ENCODE data around the gene EDN3.

DNA sequence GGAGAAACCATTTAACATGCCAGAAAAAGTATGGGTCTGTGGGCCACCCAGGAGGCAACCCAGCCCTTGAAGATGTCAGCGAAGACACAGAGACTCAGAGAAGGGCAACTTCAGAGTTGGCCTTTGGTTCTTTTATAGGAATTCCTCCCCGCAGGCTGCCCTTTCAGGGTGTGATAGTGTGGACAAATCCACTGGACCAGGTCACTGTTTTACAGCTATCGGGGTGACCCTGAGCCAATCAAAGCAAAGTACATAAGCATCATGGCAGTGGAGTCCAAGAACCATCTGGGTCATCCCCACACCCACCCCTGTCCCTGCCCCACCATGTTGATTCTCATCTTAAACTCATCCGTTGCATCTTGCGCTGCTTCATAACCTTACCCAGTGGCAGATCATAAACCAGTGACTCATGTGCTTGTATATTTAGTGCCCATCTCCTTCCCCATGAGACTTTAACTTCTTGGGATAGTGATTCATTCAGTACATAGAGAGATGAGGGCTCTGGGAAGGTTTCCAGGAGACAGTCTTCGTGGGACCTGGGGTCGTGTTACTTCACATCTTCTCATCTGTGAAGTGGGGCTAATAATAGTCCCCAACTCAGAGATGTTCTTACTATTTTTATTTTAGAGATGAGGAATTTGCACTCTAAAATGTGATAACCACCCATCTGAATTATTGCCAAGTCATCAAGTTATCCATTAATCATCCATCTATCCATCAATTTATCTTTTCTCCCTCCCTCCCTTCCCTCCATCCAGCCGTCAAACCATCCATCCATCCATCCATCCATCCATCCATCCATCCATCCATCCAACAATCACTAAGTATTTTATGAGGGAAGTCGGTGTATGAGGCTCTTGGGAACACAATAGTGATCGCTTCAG, 51.0 kb downstream of the EDN3 start:
- TF ChIP-seq, protein P1, sequence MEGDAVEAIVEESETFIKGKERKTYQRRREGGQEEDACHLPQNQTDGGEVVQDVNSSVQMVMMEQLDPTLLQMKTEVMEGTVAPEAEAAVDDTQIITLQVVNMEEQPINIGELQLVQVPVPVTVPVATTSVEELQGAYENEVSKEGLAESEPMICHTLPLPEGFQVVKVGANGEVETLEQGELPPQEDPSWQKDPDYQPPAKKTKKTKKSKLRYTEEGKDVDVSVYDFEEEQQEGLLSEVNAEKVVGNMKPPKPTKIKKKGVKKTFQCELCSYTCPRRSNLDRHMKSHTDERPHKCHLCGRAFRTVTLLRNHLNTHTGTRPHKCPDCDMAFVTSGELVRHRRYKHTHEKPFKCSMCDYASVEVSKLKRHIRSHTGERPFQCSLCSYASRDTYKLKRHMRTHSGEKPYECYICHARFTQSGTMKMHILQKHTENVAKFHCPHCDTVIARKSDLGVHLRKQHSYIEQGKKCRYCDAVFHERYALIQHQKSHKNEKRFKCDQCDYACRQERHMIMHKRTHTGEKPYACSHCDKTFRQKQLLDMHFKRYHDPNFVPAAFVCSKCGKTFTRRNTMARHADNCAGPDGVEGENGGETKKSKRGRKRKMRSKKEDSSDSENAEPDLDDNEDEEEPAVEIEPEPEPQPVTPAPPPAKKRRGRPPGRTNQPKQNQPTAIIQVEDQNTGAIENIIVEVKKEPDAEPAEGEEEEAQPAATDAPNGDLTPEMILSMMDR (IDR thresholded peaks at IDR 0.05): no peak
- no peak for TF ChIP-seq POLR2AphosphoS5 (IDR thresholded peaks at IDR 0.05)
- TF ChIP-seq EP300 (IDR thresholded peaks at IDR 0.05): no peak
- no peak for TF ChIP-seq POLR2A (IDR thresholded peaks at IDR 0.05)

Measured in gastroesophageal sphincter (tissue), 3 donors.